Nephron (organoid): Measurements from ENCODE around the gene HSPG2.

Experiments used
- H3K27ac Mint-ChIP-seq, 3 experiments: 2 replicates each; pipeline ENCODE4 v1.8.0; 2020; ENCODE audit warnings: mixed read lengths in 3 of 3, mild to moderate bottlenecking in 2 of 3, moderate library complexity in 1 of 3
- H3K27me3 Mint-ChIP-seq: 2 replicates; pipeline ENCODE4 v1.8.0; 2021; ENCODE audit warnings: low read depth, mild to moderate bottlenecking, moderate library complexity, mixed read lengths
- H3K36me3 Mint-ChIP-seq: 2 replicates; pipeline ENCODE4 v1.8.0; 2020; ENCODE audit warnings: low read depth, mixed read lengths
- H3K4me1 Mint-ChIP-seq: 2 replicates; pipeline ENCODE4 v1.8.0; 2020; ENCODE audit warnings: mixed read lengths
- H3K4me3 Mint-ChIP-seq, 3 experiments: 2 replicates each; pipeline ENCODE4 v1.8.0; 2020; ENCODE audit warnings: mild to moderate bottlenecking in 3 of 3, mixed read lengths in 3 of 3, moderate library complexity in 2 of 3
- H3K9me3 Mint-ChIP-seq: 2 replicates; pipeline ENCODE4 v1.8.0; 2020; ENCODE audit warnings: mixed read lengths
- CTCF ChIP-seq, 3 experiments: fragments of 200-600 bp; sonication (generic); IDR thresholded peaks; one replicate each; pipeline ENCODE4 v1.5.0; 2021; ENCODE audit warnings: antibody characterized with exemption in 3 of 3; ENCODE audit not compliant: unreplicated experiment in 3 of 3

HSPG2 gene

GRCh38 chr1:21868482-21868881 is 68.6 kb downstream of the HSPG2 start:
- Mint-ChIP-seq H3K4me1 (peaks cover 13% of the 10 kb centered on the region), H3K27ac (no peak overlapping the region), H3K27me3 (peaks cover 3% of the 10 kb centered on the region), H3K4me3 (no peak overlapping the region), H3K9me3 (no peaks in the 10 kb centered on the region), H3K36me3 (peaks cover 18% of the 10 kb centered on the region)
- TF ChIP-seq CTCF (IDR thresholded peaks at IDR 0.05; ENCODE audit: unreplicated experiment in 3 of 3) = no peak

- TF ChIP-seq CTCF (IDR thresholded peaks at IDR 0.05; ENCODE audit: unreplicated experiment in 3 of 3) = no peak
- no peak overlapping the region for H3K4me3 Mint-ChIP-seq
- H3K4me1 Mint-ChIP-seq = peaks cover 13% of the 10 kb centered on the region
- peaks cover 18% of the 10 kb centered on the region for H3K36me3 Mint-ChIP-seq
- H3K9me3 Mint-ChIP-seq = no peaks in the 10 kb centered on the region
- H3K27ac Mint-ChIP-seq = no peak overlapping the region
- peaks cover 3% of the 10 kb centered on the region for H3K27me3 Mint-ChIP-seq
Measured at GRCh38 chr1:21867451-21867996, 69.6 kb downstream of the HSPG2 start.

GRCh38 chr1:21866707-21867043 is 70.4 kb downstream of the HSPG2 start:
- Mint-ChIP-seq H3K27ac (peak overlapping the region in 1 of 3 experiments; percentile 65), H3K4me1 (peaks cover 13% of the 10 kb centered on the region), H3K36me3 (peaks cover 21% of the 10 kb centered on the region), H3K27me3 (peaks cover 3% of the 10 kb centered on the region), H3K4me3 (no peak overlapping the region), H3K9me3 (no peaks in the 10 kb centered on the region)
- no peak for TF ChIP-seq CTCF (IDR thresholded peaks at IDR 0.05; ENCODE audit: unreplicated experiment in 3 of 3)

DNA sequence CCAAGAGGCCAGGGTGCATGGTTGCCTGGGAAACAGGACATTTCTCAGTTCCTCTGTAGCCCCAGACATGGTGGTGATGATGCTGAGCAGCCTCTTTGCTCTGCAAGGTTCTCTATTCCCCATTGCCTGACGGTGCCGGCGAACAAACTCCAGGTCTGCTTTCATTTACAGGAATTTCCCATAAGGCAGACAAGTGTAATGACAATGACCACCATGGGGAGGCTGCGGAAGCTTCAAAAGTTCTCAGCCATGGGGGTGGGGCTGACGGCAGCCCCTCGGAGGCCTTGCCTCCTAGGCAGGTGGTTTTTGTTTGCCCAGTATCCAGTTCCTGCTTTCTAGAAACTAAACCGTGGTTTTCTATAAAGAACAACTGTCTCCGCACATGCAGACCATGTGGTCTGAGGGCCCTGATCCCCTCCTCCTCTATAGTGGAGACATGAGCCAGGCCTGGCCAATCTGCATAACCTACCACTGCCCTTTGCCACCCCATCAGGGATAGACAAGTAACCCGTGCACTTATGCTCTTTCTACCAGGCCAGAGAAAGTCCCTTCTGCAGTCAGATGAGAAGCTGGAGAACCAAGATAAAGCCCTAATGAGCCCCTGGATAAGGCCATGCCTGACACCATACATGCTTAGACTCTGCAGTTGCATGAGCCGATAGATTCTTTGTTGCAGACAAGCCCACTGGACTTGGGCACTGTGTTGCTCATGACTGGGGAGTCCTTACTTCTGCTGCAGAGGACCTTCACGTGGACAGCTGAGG is 71.0 kb downstream of the HSPG2 start:
- TF ChIP-seq CTCF (IDR thresholded peaks at IDR 0.05; ENCODE audit: unreplicated experiment in 3 of 3) = peak in 2 of 3 experiments; percentile 28 to 33
- no peaks in the 10 kb centered on the region for H3K9me3 Mint-ChIP-seq
- H3K4me1 Mint-ChIP-seq = peaks cover 13% of the 10 kb centered on the region
- H3K27me3 Mint-ChIP-seq = peaks cover 3% of the 10 kb centered on the region
- H3K36me3 Mint-ChIP-seq = peaks cover 25% of the 10 kb centered on the region
- no peak overlapping the region for H3K4me3 Mint-ChIP-seq
- H3K27ac Mint-ChIP-seq = peak overlapping the region; percentile 10 to 65 (median 52)

GRCh38 chr1:21865609-21865942 is 71.5 kb downstream of the HSPG2 start:
- Mint-ChIP-seq H3K27ac (no peak overlapping the region), H3K4me1 (peaks cover 13% of the 10 kb centered on the region), H3K9me3 (no peaks in the 10 kb centered on the region), H3K4me3 (no peak overlapping the region), H3K27me3 (peaks cover 3% of the 10 kb centered on the region), H3K36me3 (peaks cover 31% of the 10 kb centered on the region)
- TF ChIP-seq CTCF (IDR thresholded peaks at IDR 0.05; ENCODE audit: unreplicated experiment in 3 of 3) = no peak

- Mint-ChIP-seq H3K27me3 (peaks cover 3% of the 10 kb centered on the region), H3K4me3 (no peak overlapping the region), H3K27ac (no peak overlapping the region), H3K36me3 (peaks cover 35% of the 10 kb centered on the region), H3K4me1 (peaks cover 13% of the 10 kb centered on the region), H3K9me3 (no peaks in the 10 kb centered on the region)
- TF ChIP-seq CTCF (IDR thresholded peaks at IDR 0.05; ENCODE audit: unreplicated experiment in 3 of 3) = no peak
Measured at GRCh38 chr1:21864730-21865129, 72.4 kb downstream of the HSPG2 start.
